HFFc6 (cell line): ENCODE data around the gene ERICH6. TPM values are rescaled to one million over a fixed set of nuclear protein-coding genes. Genes with fewer than 3 reads are reported as not detected.
A peak's percentile ranks its signal among the peaks of the same experiment; 100 is the strongest.

ENCODE experiments used
- DNase-seq: peaks from one replicate; pipeline ENCODE4 v3.0.0-alpha.2; 2018
- H3K27ac Mint-ChIP-seq: 2 replicates; pipeline ENCODE4 v1.8.0; 2020; ENCODE audit warnings: mild to moderate bottlenecking, mixed read lengths
- H3K27me3 Mint-ChIP-seq: 2 replicates; pipeline ENCODE4 v1.8.0; 2021; ENCODE audit warnings: mild to moderate bottlenecking, moderate library complexity, mixed read lengths; ENCODE audit not compliant: insufficient read depth
- H3K36me3 Mint-ChIP-seq: 2 replicates; pipeline ENCODE4 v1.8.0; 2021; ENCODE audit warnings: low read depth, mixed read lengths
- H3K4me1 Mint-ChIP-seq: 2 replicates; pipeline ENCODE4 v1.8.0; 2020; ENCODE audit warnings: low read depth, mixed read lengths
- H3K4me3 Mint-ChIP-seq: 2 replicates; pipeline ENCODE4 v1.8.0; 2020; ENCODE audit warnings: mild to moderate bottlenecking, moderate library complexity, mixed read lengths
- H3K9me3 Mint-ChIP-seq: 2 replicates; pipeline ENCODE4 v1.8.0; 2020; ENCODE audit warnings: mild to moderate bottlenecking, mixed read lengths
- CTCF ChIP-seq: fragments of 200-600 bp; sonication (generic); IDR thresholded peaks from 2 replicates; pipeline ENCODE4 v1.5.0; 2021; ENCODE audit warnings: antibody characterized with exemption, mild to moderate bottlenecking
- total RNA-seq, 6 experiments: library from RNA; stranded (reverse); fragmentation: NEBNext Ultra II Directional; extraction: Animal tissue kit (Norgen Biotek cat#: 25700); gene quantifications; 2 replicates in 1 of 6; 3 replicates in 5 of 6; pipeline ENCODE4 v1.2.3, GENCODE V29; 2021

Gene ERICH6
- total RNA-seq, 6 experiments from 2014 or later = 0.30 TPM; not detected in 5

- H3K27ac Mint-ChIP-seq = no peak overlapping the region
- peak; percentile 69 for DNase-seq
- H3K4me1 Mint-ChIP-seq = peaks cover 6% of the 10 kb centered on the region; the same call in 1 of the 2 replicates
- no peak for TF ChIP-seq CTCF
- no peaks in the 10 kb centered on the region for H3K36me3 Mint-ChIP-seq
- no peak overlapping the region for H3K4me3 Mint-ChIP-seq
- H3K9me3 Mint-ChIP-seq = no peaks in the 10 kb centered on the region; the same call in 1 of the 2 replicates
- peaks cover 5% of the 10 kb centered on the region for H3K27me3 Mint-ChIP-seq
Observed at GRCh38 chr3:150710097-150710496, 6.4 kb upstream of the ERICH6 start.

GRCh38 chr3:150703299-150703755 lies 393 bp downstream of the ERICH6 start:
- H3K27ac Mint-ChIP-seq = peak overlapping the region; percentile 96
- peaks cover 11% of the 10 kb centered on the region for H3K4me1 Mint-ChIP-seq
- DNase-seq = no peak
- TF ChIP-seq CTCF = no peak
- peaks cover 2% of the 10 kb centered on the region; the same call in 1 of the 2 replicates for H3K27me3 Mint-ChIP-seq
- H3K4me3 Mint-ChIP-seq = peak overlapping the region; percentile 96
- H3K36me3 Mint-ChIP-seq = no peaks in the 10 kb centered on the region
- H3K9me3 Mint-ChIP-seq = no peaks in the 10 kb centered on the region

GRCh38 chr3:150699068-150699639 lies 4.6 kb downstream of the ERICH6 start:
- Mint-ChIP-seq H3K4me3 (peak overlapping the region; percentile 57; the same call in 1 of the 2 replicates), H3K9me3 (no peaks in the 10 kb centered on the region), H3K27ac (0 out of 2 replicates have a peak overlapping the region, but pooled peaks have one; percentile 10), H3K36me3 (no peaks in the 10 kb centered on the region), H3K4me1 (peaks cover 20% of the 10 kb centered on the region), H3K27me3 (no peaks in the 10 kb centered on the region; the same call in none of the 2 replicates)
- no peak for TF ChIP-seq CTCF
- DNase-seq = peak; percentile 26

GRCh38 chr3:150697646-150698045 lies 6.1 kb downstream of the ERICH6 start:
- no peaks in the 10 kb centered on the region for H3K36me3 Mint-ChIP-seq
- H3K4me1 Mint-ChIP-seq = peaks cover 20% of the 10 kb centered on the region
- DNase-seq = peak; percentile 49
- no peak overlapping the region for H3K4me3 Mint-ChIP-seq
- no peaks in the 10 kb centered on the region for H3K9me3 Mint-ChIP-seq
- H3K27ac Mint-ChIP-seq = no peak overlapping the region
- H3K27me3 Mint-ChIP-seq = no peaks in the 10 kb centered on the region; the same call in 1 of the 2 replicates
- TF ChIP-seq CTCF = no peak

GRCh38 chr3:150691414-150692040 lies 12.2 kb downstream of the ERICH6 start:
- Mint-ChIP-seq H3K4me3 (no peak overlapping the region), H3K36me3 (no peaks in the 10 kb centered on the region), H3K4me1 (no peaks in the 10 kb centered on the region), H3K27ac (no peak overlapping the region), H3K9me3 (peaks cover 12% of the 10 kb centered on the region), H3K27me3 (peaks cover 7% of the 10 kb centered on the region)
- TF ChIP-seq CTCF = no peak
- no peak for DNase-seq
